CD4-positive, alpha-beta T cell (primary cell): ENCODE results near the gene NTM. TPM values are rescaled to one million over a fixed set of nuclear protein-coding genes. Genes with fewer than 3 reads are reported as not detected.

Source experiments
- ATAC-seq: fragments of 200-7000 bp; cut with Tn5 transposase; one replicate; pipeline ENCODE4 v1.10.0; 2022; ENCODE audit warnings: mild to moderate bottlenecking; ENCODE audit not compliant: poor library complexity
- CTCF ChIA-PET: fragments of 350-600 bp; sonication (Branson Sonifier 250); formaldehyde crosslinking; loops from one replicate; lab custom pipeline; 2021; ENCODE audit warnings: antibody characterized with exemption, inconsistent platforms; lab: Charles Lee
- POLR2A ChIA-PET: fragments of 350-600 bp; sonication (Branson Sonifier 250); formaldehyde crosslinking; loops from one replicate; lab custom pipeline; 2021; ENCODE audit warnings: antibody characterized with exemption, inconsistent platforms; lab: Charles Lee
- DNase-seq, 14 experiments: peaks; one replicate each; pipeline ENCODE4 v3.0.0-alpha.2; 2013 to 2020; ENCODE audit warnings: mixed read lengths in 2 of 14
- H3K27ac ChIP-seq, 2 donors: one replicate each; pipeline versions ENCODE4 v1.5.1 to v1.7.0; 2013; ENCODE audit warnings: low read length in 2 of 2, low read depth in 1 of 2, mild to moderate bottlenecking in 1 of 2
- H3K27me3 ChIP-seq, 2 experiments: 1 replicate in 1 of 2; 2 replicates in 1 of 2; pipeline versions ENCODE4 v1.6.1 to v1.7.0; 2013; ENCODE audit warnings: low read length in 2 of 2, control low read depth in 1 of 2, mild to moderate bottlenecking in 1 of 2, moderate library complexity in 1 of 2; ENCODE audit not compliant: insufficient read depth in 2 of 2, control insufficient read depth in 1 of 2
- H3K36me3 ChIP-seq: one replicate; pipeline ENCODE4 v1.6.1; 2013; ENCODE audit warnings: low read length, control low read depth; ENCODE audit not compliant: insufficient read depth
- H3K4me1 ChIP-seq: one replicate; pipeline ENCODE4 v1.6.1; 2013; ENCODE audit warnings: low read length, control low read depth; ENCODE audit not compliant: insufficient read depth
- H3K4me3 ChIP-seq: one replicate; pipeline ENCODE4 v1.5.1; 2013; ENCODE audit warnings: mild to moderate bottlenecking, low read length, moderate library complexity
- H3K9me3 ChIP-seq, 2 experiments: 1 replicate in 1 of 2; 2 replicates in 1 of 2; pipeline versions ENCODE4 v1.6.1 to v1.7.0; 2013; ENCODE audit warnings: low read length in 2 of 2, mild to moderate bottlenecking in 2 of 2, control low read depth in 1 of 2, moderate library complexity in 1 of 2; ENCODE audit not compliant: control insufficient read depth in 1 of 2, insufficient read depth in 1 of 2
- H3K27ac Mint-ChIP-seq: one replicate; pipeline ENCODE4 v1.8.0; 2020; ENCODE audit warnings: mixed read lengths
- H3K27me3 Mint-ChIP-seq: one replicate; pipeline ENCODE4 v1.8.0; 2021; ENCODE audit warnings: mixed read lengths
- H3K36me3 Mint-ChIP-seq: one replicate; pipeline ENCODE4 v1.8.0; 2021; ENCODE audit warnings: low read depth, mixed read lengths
- H3K4me1 Mint-ChIP-seq: one replicate; pipeline ENCODE4 v1.8.0; 2021; ENCODE audit warnings: low read depth, mixed read lengths
- H3K4me3 Mint-ChIP-seq: one replicate; pipeline ENCODE4 v1.8.0; 2020; ENCODE audit warnings: mild to moderate bottlenecking, mixed read lengths
- H3K9me3 Mint-ChIP-seq: one replicate; pipeline ENCODE4 v1.8.0; 2020; ENCODE audit warnings: mixed read lengths
- intact Hi-C, 2 experiments: fragments of 100-400 bp; cut with DNase I in 1 of 2; cut with micrococcal nuclease in 1 of 2; formaldehyde crosslinking; loops; one replicate each; pipeline versions ENCODE4 v1.15.1 to v1.9.0; 2023 to 2025; cut with DNase I, micrococcal nuclease
- total RNA-seq, 174 experiments: library from RNA in 2 of 174; stranded (reverse) in 2 of 174; gene quantifications; one replicate each; pipeline ENCODE4 v1.2.3 and lab custom pipeline; 2021 to 2026
- TF ChIP-seq, protein P1 (sequence below): fragments of 200-600 bp; IDR thresholded peaks from one replicate; pipeline ENCODE4 v1.8.0; 2022; ENCODE audit warnings: antibody characterized with exemption, mild to moderate bottlenecking

NTM gene
- total RNA-seq, 2 experiments from 2014 or later = not detected

DNA sequence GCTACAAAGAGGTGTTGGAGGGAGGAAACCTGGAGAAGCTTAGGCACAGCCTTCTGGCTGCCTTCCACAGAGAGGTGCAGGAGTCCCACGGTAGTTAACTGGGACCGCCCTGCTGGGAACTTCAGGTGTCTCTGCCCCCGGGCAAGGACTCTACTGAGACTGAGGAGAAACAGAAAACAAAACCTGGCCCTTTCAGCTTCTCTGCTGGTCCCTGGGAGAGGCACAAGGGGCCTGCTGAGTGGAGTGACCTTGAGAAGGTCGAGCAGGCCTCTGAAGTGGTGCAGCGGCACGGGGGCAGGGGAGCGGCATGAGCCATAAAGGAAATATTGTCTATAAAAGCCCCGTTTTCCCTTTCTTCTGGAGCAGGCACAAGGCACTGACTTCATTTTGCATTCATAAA lies 38.9 kb downstream of the NTM start:
- Histone ChIP-seq H3K36me3 (no peaks in the 10 kb centered on the region), H3K27me3 (no peaks in the 10 kb centered on the region), H3K9me3 (peaks cover 0 to 4% of the 10 kb centered on the region in 2 experiments), H3K4me3 (no peak overlapping the region), H3K27ac (no peak overlapping the region), H3K4me1 (no peaks in the 10 kb centered on the region)
- Mint-ChIP-seq H3K4me3 (no peak overlapping the region), H3K27ac (no peak overlapping the region), H3K36me3 (no peaks in the 10 kb centered on the region), H3K4me1 (no peaks in the 10 kb centered on the region), H3K9me3 (no peaks in the 10 kb centered on the region), H3K27me3 (peaks cover 5% of the 10 kb centered on the region)
- CTCF ChIA-PET = no interaction called here
- TF ChIP-seq, protein P1, sequence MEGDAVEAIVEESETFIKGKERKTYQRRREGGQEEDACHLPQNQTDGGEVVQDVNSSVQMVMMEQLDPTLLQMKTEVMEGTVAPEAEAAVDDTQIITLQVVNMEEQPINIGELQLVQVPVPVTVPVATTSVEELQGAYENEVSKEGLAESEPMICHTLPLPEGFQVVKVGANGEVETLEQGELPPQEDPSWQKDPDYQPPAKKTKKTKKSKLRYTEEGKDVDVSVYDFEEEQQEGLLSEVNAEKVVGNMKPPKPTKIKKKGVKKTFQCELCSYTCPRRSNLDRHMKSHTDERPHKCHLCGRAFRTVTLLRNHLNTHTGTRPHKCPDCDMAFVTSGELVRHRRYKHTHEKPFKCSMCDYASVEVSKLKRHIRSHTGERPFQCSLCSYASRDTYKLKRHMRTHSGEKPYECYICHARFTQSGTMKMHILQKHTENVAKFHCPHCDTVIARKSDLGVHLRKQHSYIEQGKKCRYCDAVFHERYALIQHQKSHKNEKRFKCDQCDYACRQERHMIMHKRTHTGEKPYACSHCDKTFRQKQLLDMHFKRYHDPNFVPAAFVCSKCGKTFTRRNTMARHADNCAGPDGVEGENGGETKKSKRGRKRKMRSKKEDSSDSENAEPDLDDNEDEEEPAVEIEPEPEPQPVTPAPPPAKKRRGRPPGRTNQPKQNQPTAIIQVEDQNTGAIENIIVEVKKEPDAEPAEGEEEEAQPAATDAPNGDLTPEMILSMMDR = no peak
- intact Hi-C loops = no loop called here
- ATAC-seq = no peak
- DNase-seq = no peak
- POLR2A ChIA-PET = no interaction called here

DNA sequence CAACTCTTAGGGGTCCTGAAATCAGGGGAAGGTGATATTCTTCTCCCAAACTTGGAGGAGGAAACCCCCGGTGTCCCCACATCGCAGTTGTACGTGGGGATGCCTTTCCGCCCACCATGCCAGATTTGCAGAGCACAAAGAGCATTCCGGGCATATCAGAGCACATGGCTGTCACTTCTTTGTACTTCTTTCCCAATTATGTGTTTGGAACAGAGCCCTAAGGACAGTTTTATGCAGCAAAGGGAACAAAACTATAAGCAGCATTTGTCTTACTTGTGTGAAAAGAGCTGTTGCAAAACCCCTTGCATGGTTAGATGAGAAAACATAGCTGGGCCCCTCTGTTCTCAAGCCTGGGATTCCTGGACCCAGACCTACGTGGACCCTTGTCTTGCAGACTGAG lies 41.2 kb downstream of the NTM start:
- ChIA-PET POLR2A (no interaction called here), CTCF (no interaction called here)
- TF ChIP-seq, protein P1 = no peak
- ATAC-seq (no peak), DNase-seq (no peak)
- Histone ChIP-seq H3K4me1 (no peaks in the 10 kb centered on the region), H3K36me3 (no peaks in the 10 kb centered on the region), H3K9me3 (peaks cover 0 to 4% of the 10 kb centered on the region in 2 experiments), H3K4me3 (no peak overlapping the region), H3K27ac (no peak overlapping the region), H3K27me3 (no peaks in the 10 kb centered on the region)
- Mint-ChIP-seq H3K9me3 (no peaks in the 10 kb centered on the region), H3K36me3 (no peaks in the 10 kb centered on the region), H3K27me3 (peaks cover 5% of the 10 kb centered on the region), H3K4me1 (no peaks in the 10 kb centered on the region), H3K4me3 (no peak overlapping the region), H3K27ac (no peak overlapping the region)
- intact Hi-C loops = no loop called here

DNA sequence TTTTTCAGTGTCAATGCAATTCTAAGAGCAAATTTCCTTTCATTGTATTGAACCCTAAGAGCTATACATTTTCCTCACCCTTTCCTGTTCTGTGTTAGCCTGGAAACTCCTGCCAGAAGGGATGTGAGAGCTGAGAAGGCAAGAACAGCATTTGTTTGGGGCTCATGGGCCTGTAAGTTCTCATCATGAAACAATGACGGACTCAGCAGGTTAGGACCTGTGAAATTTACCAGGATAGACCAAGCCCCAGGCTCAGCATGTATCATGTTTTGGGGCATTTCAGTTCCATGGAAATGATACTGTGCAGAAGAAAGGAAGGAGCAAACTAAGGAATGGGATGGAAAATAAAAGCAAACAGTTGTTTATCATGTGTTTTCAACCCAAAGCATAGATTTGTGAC lies 41.6 kb downstream of the NTM start:
- no peak for ATAC-seq
- DNase-seq = no peak
- H3K27me3 Mint-ChIP-seq = peaks cover 5% of the 10 kb centered on the region
- intact Hi-C loops = no loop called here
- no peaks in the 10 kb centered on the region for H3K9me3 Mint-ChIP-seq
- Histone ChIP-seq H3K4me3 (no peak overlapping the region), H3K36me3 (no peaks in the 10 kb centered on the region), H3K4me1 (no peaks in the 10 kb centered on the region), H3K27ac (no peak overlapping the region), H3K27me3 (no peaks in the 10 kb centered on the region), H3K9me3 (peaks cover 0 to 4% of the 10 kb centered on the region in 2 experiments)
- H3K4me1 Mint-ChIP-seq = no peaks in the 10 kb centered on the region
- POLR2A ChIA-PET = no interaction called here
- H3K36me3 Mint-ChIP-seq = no peaks in the 10 kb centered on the region
- H3K27ac Mint-ChIP-seq = no peak overlapping the region
- CTCF ChIA-PET = no interaction called here
- TF ChIP-seq, protein P1 = no peak
- no peak overlapping the region for H3K4me3 Mint-ChIP-seq
